Colonic mucosa (tissue), 4 donors: ENCODE measurements around the gene JADE3. TPM values are rescaled to one million over a fixed set of nuclear protein-coding genes. Genes with fewer than 3 reads are reported as not detected.
"Not testable (repeated sequence)": the region's sequence is repeated elsewhere in the genome, so short reads cannot be mapped to it uniquely, and the experiment has no call there.

Experiments used
- DNase-seq: peaks from one replicate; pipeline ENCODE4 v3.0.0-alpha.2; 2020
- H3K27ac ChIP-seq: fragments of 200-600 bp; one replicate; pipeline ENCODE4 v1.8.0; 2021
- H3K27me3 ChIP-seq: fragments of 200-600 bp; one replicate; pipeline ENCODE4 v1.8.0; 2021
- H3K36me3 ChIP-seq: fragments of 200-600 bp; one replicate; pipeline ENCODE4 v1.8.0; 2021
- H3K4me1 ChIP-seq: fragments of 200-600 bp; one replicate; pipeline ENCODE4 v1.8.0; 2021; ENCODE audit warnings: mild to moderate bottlenecking
- H3K4me3 ChIP-seq: fragments of 200-600 bp; one replicate; pipeline ENCODE4 v1.8.0; 2021
- H3K9ac ChIP-seq, 2 donors: one replicate each; pipeline ENCODE4 v1.7.0; 2013; ENCODE audit warnings: control low read depth in 2 of 2, low read depth in 2 of 2, low read length in 2 of 2
- H3K9me3 ChIP-seq: fragments of 200-600 bp; one replicate; pipeline ENCODE4 v1.8.0; 2021
- CTCF ChIP-seq: fragments of 200-600 bp; IDR thresholded peaks from one replicate; pipeline ENCODE4 v1.8.0; 2022; ENCODE audit warnings: antibody characterized with exemption, mild to moderate bottlenecking
- intact Hi-C: fragments of 100-400 bp; cut with DNase I; formaldehyde crosslinking; loops from one replicate; pipeline ENCODE4 v1.14.1; 2022
- total RNA-seq, 2 donors: library from RNA; stranded (reverse); fragmentation: NEBNext Ultra II Directional in 1 of 2; extraction: Animal tissue kit (Norgen Biotek cat#: 25700) in 1 of 2; gene quantifications; one replicate each; pipeline ENCODE4 v1.2.1, GENCODE V29; 2021
- donor health status: healthy.
- donor health status: DM: no; HTN: no; CAD: no.
- donor health status: DM: no; HTN: no; CAD: no.

Gene JADE3
- total RNA-seq, 2 donors from 2014 or later: 7.7 to 8.0 TPM

- Histone ChIP-seq H3K4me1 (no peaks in the 10 kb centered on the region), H3K9me3 (no peaks in the 10 kb centered on the region), H3K27ac (no peak overlapping the region), H3K9ac (no peak overlapping the region), H3K27me3 (no peaks in the 10 kb centered on the region), H3K4me3 (no peak overlapping the region), H3K36me3 (no peaks in the 10 kb centered on the region)
- no peak for TF ChIP-seq CTCF
- intact Hi-C loops: no loop called here
- peak; percentile 23 for DNase-seq
These were observed 41.4 kb downstream of the JADE3 start for GRCh38 chrX:46953597-46953996.

GRCh38 chrX:46954716-46955115, 42.5 kb downstream of the JADE3 start:
- Histone ChIP-seq H3K4me3 (no peak overlapping the region), H3K27me3 (no peaks in the 10 kb centered on the region), H3K9ac (no peak overlapping the region), H3K9me3 (no peaks in the 10 kb centered on the region), H3K36me3 (no peaks in the 10 kb centered on the region), H3K4me1 (no peaks in the 10 kb centered on the region), H3K27ac (no peak overlapping the region)
- TF ChIP-seq CTCF: no peak
- intact Hi-C loops: no loop called here
- no peak for DNase-seq

GRCh38 chrX:46956589-46956988, 44.4 kb downstream of the JADE3 start:
- DNase-seq, intact Hi-C loops, H3K9ac ChIP-seq, H3K4me1 ChIP-seq, H3K9me3 ChIP-seq, H3K27ac ChIP-seq, H3K36me3 ChIP-seq, H3K27me3 ChIP-seq, H3K4me3 ChIP-seq: not testable (repeated sequence)

- H3K4me3 ChIP-seq: no peak overlapping the region
- H3K27ac ChIP-seq: no peak overlapping the region
- no peaks in the 10 kb centered on the region for H3K9me3 ChIP-seq
- intact Hi-C loops: no loop called here
- no peak for TF ChIP-seq CTCF
- DNase-seq: no peak
- H3K27me3 ChIP-seq: no peaks in the 10 kb centered on the region
- H3K4me1 ChIP-seq: no peaks in the 10 kb centered on the region
- H3K36me3 ChIP-seq: no peaks in the 10 kb centered on the region
- no peak overlapping the region for H3K9ac ChIP-seq
These were observed 45.1 kb downstream of the JADE3 start for GRCh38 chrX:46957297-46957696.

GRCh38 chrX:46959101-46959500, 46.9 kb downstream of the JADE3 start:
- Histone ChIP-seq H3K27me3 (no peaks in the 10 kb centered on the region), H3K27ac (no peak overlapping the region), H3K36me3 (no peaks in the 10 kb centered on the region), H3K4me1 (no peaks in the 10 kb centered on the region), H3K4me3 (no peak overlapping the region), H3K9ac (no peak overlapping the region), H3K9me3 (no peaks in the 10 kb centered on the region)
- DNase-seq: no peak
- intact Hi-C loops: no loop called here
- no peak for TF ChIP-seq CTCF

- DNase-seq: no peak
- no peaks in the 10 kb centered on the region for H3K9me3 ChIP-seq
- H3K27me3 ChIP-seq: no peaks in the 10 kb centered on the region
- no peak overlapping the region for H3K9ac ChIP-seq
- intact Hi-C loops: no loop called here
- no peak for TF ChIP-seq CTCF
- no peaks in the 10 kb centered on the region for H3K36me3 ChIP-seq
- no peaks in the 10 kb centered on the region for H3K4me1 ChIP-seq
- no peak overlapping the region for H3K4me3 ChIP-seq
- no peak overlapping the region for H3K27ac ChIP-seq
These were observed 47.9 kb downstream of the JADE3 start for GRCh38 chrX:46959985-46960700.
